RKO (cell line): ENCODE results near the gene NGFR.

Source experiments
- DNase-seq: peaks from one replicate; pipeline ENCODE4 v3.0.0-alpha.2; 2016; ENCODE audit warnings: low spot score

The NGFR gene, protein sequence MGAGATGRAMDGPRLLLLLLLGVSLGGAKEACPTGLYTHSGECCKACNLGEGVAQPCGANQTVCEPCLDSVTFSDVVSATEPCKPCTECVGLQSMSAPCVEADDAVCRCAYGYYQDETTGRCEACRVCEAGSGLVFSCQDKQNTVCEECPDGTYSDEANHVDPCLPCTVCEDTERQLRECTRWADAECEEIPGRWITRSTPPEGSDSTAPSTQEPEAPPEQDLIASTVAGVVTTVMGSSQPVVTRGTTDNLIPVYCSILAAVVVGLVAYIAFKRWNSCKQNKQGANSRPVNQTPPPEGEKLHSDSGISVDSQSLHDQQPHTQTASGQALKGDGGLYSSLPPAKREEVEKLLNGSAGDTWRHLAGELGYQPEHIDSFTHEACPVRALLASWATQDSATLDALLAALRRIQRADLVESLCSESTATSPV

DNA sequence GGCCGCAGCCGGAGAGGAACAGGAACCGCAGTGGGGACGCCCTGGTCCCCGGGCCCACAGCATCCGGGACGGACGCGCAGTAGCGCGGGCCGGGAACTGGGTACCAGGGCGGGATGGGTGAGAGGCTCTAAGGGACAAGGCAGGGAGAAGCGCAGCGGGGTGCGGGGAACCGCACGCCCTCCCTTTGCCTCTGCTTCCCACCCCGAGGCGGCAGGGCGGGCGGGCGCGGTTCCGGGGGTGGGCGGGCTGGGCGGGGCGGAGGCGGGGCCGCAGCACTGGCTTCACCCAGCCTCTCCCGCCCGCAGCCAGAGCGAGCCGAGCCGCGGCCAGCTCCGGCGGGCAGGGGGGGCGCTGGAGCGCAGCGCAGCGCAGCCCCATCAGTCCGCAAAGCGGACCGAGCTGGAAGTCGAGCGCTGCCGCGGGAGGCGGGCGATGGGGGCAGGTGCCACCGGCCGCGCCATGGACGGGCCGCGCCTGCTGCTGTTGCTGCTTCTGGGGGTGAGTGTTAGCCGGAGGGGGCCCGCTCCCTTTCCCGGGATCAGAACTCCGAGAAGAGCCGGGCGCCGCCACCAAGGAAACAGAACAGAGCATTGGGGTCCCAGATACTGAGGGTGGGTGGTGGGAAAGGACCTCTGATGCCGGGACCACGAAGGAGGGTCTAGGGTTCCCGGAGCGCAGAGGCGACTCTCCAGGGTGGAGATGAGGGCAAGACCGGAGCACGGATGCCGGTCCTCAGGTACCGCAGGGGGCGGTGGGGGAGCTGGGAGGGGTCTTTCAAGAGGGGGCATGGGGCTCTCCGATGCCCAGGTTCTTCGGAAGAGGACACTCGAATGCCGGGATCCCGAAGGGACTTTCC is at the start of gene NGFR:
NGFR (plus strand) TSS at position 308 of the 856 bp plus-strand sequence; CDS start at position 433, 125 bp downstream.
- no peak for DNase-seq

DNA sequence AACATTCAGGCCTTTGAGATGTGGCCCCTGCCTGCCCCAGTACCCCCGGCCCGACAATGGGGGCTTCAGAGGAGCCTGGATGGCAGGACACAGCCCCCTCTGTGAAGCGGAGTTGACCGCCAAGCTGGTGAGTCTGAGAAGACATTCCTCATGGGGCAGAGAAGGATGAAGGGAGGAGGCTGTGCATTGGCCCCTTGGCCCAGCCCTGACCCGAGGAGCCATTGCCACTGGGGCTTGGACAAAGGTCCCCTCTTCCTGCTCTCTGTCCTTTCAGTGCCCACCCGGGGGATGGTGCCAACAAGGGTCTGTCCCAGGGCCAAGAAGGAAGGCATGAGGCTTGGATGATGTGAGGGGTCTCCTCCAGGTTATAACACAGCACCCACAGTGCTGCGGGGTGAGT is 49.5 kb upstream of the NGFR start:
- no peak for DNase-seq

DNA sequence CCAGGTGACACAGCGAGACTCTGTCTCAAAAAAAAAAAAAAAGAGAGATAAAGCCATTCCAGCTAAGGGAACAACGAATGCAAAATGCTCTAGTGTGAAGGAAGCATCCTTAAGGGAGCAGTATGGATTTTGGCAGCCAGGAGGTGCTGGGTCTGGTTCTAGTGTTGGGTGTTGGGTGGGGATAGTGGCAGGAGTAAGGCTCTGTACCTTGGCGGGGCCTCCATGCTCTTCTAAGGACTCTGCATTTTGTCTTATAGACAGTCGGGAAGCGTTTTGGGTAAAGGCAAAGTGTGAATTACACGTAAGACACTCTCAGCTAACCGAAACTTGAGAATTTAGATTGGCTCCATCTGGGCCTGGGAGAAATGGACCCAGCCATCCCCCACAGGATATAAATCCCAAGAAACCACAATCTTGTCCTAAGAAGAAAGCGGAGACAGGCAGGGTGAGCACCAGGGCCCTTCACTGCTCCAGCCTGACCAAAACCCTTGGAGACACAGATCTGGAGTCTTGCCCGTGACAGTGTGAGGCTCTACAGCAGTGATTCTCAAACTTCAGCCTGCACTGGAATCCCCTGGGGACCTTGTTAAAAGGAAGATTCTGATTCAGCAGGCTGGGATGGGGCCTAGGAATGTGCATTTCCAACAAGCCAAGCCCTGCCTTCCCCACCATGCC is 47.3 kb upstream of the NGFR start:
- DNase-seq = no peak

DNA sequence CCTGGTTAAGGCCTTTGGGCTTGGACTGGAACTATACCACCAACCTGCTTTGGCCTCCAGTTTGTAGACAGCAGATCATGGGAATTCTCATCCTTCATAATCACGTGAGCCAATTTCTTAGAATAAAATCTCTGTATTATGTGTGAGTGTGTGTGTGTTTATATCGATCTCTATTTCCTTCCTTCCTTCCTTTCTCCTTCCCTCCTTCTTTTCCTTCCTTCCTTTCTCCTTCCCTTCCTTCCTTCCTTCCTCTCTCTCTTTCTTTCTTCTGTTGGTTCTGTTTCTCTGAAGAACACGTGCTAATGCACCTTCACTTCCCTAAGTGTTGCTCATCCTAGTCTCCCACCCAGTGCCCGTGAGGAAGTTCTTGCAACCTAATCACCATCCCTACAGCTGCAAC is 44.9 kb upstream of the NGFR start:
- no peak for DNase-seq

DNA sequence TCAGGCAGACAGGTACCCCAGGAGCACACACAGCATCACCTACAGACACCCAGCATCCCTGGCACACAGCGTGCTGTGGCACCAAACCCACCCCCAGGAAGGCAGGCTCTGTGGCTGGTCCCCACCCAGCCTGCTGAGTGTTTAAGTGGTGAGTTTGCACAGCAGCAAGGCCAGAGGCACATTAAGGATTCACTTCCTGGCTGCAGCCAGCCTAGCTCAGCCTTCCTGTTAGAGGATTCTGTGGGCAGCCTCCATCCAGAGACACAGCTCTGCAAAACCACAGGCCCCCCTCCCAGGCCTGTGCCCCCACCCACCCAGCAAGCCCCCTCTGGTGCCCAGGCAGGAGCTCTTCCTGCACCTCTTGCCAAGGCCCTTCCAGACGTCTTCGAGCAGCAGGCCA is 44.4 kb upstream of the NGFR start:
- no peak for DNase-seq

DNA sequence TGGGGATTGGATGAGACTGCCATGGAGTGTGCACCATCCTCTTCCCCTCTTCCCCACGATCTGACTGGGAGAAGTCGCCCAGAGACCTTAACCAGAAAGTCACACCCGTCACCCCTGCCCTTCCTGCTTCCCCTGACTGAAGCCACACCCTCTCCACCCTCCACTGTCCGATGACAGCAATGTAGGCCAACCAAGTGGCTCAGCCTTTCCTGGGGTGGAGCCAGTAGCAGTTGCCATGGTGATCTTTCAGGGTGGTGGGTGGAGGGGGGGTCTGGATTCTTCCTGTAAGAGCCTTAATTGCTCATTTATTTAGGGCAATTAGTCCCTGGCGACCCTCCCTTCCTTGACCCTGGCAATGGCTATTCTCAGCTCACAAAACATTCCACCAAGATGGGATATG is 42.9 kb upstream of the NGFR start:
- no peak for DNase-seq

DNA sequence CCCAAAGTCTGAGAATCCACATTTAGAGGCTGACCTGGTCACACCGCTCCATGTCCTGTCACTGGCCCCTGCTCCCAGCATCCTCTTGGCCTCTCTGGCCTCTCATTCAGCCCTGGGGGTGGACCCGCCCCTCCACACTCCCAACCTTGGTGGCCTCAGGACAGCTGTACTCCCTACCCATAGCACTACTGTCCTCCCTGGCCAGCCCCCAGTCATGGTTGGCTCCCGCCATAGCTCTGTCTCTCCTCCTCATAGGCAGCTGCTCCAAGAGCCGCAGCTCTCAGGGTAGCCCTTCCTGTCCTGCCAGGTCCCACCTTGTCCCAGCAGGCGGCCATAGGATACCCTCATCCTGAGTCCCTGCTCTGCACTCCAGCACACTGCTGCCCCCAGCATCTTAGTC is 42.4 kb upstream of the NGFR start:
- no peak for DNase-seq

DNA sequence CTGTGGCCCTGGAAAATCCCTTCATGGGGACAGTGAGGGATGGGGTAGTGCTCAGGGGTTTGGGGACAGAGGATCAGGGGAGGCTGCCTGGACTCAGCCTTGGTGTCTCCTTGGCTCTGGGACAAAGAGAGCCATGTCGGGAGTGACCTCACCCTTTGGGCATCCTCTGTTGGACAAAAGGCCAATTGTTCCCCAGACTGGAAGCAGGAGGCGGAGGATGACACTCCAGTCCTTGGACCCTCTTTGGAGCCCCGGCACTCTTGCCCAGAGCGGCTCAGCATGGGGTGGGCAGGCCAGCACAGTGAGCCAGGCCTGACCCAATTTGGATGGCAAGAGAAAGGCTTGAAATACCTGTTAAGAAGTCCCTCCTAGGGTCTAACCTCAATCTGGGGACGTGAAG is 41.0 kb upstream of the NGFR start:
- no peak for DNase-seq

DNA sequence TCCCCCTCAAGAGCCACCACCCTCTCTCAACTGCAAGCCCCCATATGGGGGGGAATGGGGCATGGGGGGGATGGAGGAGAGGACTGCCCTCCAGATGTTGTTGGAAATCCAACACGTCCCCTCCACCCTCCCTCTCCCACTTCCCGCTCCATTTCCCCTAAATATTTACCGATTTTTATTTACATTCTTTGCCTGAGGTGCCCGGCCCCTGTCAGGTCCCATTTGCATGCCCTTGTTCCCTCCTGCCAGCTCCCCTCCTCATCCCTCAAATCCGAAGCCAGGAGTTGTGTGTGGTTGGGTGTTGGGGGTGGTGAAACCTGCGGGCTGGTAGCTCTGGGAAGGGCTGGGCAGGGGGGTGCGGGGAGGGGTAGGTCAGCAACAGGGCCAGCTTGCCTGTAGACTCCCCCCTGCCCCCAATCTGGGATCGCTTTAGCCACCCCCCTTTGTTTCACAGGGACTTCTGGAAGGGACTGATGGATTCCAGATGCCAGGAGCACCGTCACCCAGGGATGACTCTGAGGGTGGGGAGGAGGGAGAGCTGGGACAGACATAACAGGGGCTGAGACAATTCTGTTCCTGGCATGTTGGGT is 39.7 kb upstream of the NGFR start:
- no peak for DNase-seq

DNA sequence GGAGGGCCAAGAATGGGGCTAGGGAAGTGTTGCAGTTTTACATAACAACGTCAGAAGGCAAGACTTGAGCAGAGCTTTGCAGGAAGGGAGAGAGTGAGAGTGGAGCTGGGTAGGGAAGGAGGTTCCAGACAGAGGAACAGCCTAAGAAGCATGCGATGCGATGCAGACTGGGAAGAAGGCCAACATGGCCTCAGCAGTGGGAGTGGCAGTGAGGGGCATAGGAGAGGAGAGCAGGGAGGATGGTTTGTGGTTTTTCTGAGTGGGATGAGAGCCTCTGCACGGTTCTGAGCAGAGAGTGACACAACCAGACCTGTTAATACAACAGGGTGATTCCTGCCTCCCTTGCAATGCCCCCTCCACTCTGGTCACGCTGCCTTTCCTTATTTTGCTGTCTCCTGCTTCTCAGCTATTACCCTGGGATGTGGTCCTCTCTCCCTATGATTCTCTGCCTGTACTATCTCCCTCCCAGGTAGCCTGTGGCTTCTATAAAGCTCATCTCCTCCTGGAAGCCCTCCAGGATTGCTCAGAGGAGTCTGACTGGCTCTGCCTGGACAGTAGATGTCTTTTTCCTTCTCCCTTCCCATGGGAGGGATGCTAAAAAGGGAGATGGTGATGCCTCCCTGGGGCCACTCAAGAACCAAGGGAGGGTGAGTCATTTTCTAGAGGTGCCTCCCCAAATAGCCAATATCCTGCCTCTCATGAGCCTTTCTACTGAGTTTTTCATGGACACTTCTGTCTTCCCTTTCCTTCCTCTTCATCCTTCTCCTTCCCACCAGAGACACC is 38.7 kb upstream of the NGFR start:
- no peak for DNase-seq

DNA sequence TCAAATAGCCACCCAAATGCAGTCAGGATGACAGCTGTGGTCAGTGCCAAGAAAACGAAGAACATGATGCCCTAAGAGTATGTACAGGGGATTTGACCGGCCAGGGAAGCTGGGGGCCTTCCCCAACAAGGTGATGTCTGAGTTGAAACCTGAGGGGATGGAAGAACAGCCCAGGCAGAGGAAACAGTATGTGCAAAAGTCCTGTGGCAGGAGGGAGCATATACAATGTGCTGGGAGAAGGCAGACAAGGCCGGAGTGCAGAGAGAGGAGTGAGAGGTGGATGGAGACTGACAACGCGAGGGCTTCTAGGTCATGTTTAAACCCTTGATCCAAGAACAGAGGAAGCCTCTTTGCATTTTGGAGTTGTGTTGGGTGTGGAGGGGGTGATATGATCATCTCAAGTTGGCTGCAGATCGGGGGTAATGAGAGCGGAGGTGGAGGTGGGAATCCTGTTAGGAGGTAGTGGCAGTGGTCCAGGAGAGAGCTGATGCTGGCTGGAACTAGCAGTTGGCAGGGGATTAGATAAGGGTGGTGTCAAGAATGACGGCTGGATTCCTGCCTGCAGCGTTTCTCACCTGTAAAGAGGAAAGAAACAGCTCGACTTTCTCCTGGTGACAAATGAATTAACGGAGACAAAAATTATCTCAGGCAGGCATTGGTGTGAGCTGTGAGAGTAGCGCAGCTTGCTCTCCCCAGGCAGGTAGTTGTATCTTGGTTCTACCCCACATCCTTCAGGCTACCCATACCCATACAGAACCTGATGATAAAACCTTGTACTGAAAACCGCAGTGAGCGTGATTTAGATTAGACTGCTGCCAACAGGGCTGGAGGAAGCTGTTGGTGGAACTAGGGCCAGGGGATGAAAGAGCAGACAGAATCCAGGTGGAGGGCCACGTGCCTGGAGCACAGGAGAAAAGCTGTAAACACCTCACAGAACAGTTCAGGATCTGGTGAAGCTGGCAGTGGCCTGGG is 37.2 kb upstream of the NGFR start:
- DNase-seq = no peak

DNA sequence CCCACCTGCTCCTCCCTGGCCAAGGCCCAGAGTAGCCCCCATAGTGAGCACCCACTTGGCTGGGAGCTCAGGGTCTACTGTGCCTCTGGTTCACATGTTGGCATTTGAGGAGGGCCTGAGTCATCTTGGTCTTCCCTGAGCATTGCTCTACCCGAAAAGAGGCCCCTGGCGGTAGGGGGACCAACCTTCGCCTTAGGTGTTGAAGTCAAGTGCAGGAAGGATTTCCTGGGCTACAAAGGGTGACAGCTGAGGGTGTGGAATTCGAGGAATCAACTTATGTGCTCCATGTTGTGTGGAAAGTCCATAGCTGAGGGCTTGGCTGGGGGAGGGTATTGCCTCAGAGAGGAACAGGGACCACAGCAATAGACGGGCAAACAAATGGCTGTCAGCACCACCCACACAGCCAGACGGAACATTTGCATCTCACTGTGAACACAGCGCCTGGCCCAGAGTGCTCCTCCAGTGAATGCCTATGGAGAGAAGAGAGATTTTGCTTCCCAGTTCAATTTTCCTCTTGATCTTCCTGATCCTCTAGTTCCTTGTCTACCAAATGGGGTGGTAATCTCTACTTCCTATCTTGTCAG is 35.6 kb upstream of the NGFR start:
- no peak for DNase-seq

DNA sequence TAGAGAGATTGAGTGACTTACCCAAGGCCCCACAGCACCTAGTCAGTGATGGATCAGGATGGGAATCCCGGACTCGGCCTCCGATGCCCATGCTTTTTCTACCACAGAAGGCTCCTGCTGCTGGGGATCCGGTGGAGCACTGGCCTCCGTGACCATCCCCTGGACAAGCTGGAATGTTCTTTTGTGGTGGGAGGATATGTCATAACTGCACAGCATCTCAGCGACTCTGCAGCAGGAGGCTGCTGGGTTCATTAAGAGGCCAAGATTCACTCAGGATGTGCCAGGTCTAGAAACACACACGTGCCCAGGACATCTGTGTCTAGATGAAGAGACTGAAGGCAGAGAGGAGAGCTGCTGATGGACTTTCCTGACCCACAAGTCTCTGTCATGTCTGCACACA is 34.7 kb upstream of the NGFR start:
- DNase-seq = no peak

DNA sequence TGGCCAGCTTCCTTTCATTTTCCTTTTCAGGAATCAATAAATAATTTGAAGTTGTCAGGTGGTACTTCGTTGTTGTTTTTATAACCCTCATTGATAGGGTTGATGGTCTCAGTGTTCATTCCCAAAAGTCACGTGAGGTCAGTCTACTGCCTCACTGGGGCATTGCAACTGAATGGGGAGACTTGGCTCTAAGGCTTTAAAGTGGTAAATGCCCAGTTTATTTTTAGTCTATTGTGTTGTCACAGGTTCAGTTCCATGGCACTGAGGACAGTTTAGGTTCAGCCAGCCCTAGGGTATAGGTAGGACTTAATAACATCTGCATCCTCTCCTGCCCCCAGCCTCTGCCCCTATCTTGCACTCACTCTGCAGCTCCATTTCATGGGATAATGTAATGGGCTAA is 33.5 kb upstream of the NGFR start:
- DNase-seq = no peak

DNA sequence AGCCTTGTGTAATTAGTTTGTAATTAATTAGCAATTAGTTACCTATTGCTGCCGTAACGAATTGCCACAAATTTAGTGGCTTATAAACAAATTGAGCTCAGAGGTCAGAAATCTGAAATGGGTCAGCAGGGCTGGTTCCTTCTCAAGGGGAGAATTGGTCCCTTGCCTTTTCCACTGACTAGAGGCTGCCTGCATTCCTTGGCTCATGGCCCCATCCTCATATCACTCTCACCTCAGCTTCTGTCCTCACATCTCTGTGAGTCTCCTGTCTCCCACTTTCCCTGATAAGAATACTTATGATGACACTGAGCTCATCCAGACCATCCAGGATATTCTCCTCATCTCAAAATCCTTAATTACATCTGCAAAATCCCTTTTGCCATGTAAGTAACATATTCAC is 31.0 kb upstream of the NGFR start:
- DNase-seq = no peak

DNA sequence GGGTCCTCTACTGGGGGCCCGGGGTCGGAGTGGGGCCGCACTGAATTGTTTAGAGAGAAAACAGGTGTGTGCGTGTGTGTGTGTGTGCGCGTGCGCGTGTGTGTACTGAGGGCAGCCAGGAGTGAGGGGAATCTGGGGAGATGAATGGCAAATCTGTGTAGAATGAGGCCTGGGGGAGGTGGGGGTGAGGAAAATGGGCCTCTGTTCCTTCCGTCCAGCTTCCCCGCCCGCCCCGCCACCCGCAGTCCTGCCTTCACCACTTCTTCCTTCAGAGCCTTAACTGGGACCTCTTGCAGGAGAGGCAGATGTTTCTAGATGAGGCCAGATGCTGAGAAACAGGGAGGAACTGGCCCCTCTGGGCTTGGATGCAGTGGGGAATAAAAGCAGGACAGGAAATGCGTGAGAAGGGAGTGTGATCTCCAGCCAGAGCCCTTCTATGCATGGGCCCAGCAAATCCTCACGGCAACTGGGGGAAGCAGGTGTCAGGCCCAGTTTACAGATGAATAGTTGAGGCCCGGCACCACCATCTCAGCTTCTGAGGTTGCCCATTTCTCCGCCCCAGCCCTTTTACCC is 29.7 kb upstream of the NGFR start:
- DNase-seq = no peak

DNA sequence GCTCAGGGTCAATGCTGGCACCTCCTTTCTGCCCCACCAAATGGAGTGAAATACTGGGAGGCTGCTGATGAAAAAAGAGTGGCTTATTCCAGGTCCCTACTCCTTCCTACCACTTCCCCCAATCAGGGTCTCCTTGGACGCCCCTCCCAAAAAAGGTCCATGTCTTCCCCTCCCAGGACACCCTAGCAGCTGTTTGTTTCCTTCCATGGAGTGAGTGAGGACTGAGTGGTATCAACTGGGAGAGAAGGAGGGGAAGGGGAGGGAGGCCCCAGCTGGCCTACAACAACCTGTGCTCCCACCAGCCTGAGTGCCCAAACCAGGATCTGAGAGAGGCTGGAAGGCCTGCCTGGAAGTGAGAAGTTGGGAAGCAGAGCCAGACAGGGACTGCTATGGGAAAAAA is 28.7 kb upstream of the NGFR start:
- no peak for DNase-seq

DNA sequence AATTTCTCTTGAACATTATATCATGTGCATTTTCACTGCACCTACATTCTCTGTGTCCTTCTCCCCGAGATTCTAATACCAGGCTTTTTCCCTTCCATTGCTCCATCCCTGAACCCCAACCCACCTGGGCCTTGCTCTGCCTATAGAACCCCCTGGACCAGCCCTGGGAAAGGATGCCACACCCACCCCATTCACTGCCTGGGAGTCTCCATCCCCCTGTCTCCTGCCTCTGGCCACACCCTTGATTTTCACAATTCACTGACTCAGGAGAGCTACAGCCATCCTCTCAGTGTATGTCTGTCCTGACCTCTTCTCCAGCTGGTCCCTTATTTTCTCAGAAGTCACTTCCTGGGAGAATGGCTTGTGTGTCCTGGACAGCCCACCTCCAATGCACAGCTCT is 27.9 kb upstream of the NGFR start:
- no peak for DNase-seq

DNA sequence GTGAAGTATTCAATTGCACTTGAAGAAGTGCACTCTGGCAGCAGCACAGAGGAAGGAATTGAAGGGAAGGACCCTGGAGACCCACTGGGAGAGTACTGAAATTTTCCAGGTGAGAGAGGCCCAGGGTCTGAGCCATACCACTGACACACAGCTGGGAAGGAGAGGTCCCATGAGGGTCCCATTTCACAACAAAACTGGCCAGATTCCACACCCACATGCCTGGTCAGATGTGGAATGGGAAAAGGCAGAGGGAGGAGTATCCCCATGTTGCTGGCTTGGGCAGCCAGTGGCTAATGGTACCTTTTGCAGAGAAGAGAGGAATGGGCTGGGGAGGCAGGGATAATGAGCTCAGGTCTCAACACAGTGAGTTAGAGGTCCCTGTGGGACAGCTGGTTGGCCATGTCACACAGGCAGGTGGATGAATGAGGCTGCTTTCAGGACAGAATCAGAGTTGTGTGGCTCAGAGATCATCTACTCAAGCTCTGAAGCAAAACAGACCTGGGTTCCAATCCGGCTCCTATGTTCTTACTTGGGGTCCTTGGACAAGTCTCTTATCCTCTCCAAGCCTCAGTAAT is 26.2 kb upstream of the NGFR start:
- no peak for DNase-seq
